Measurements from ENCODE around the gene BID. TPM values are rescaled to one million over a fixed set of nuclear protein-coding genes. Genes with fewer than 3 reads are reported as not detected.

BID gene
- total RNA-seq, 1 experiment from 2014 or later: 66.7 TPM

DNA sequence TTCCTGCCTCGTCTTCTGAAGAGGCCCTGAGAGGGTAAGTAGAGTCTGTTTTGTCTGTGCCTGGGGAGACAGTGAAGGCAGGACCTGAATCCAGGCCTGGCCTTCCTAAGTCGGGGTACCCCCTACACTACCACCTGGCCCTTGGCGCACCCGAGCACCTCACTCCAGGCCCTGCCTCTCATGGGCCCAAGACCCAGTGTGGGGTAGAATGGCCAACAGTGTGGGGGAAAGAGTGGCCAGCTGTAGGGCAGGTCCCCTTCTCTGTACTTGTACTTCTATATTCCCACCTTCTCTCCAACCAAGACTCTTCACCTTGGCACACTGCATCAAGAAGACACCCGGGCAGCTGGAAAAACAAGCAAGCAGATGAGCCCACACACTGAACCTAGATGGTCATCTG, 22.4 kb upstream of the BID start:
- POLR2A ChIA-PET: no interaction called here
- no TSS peak for BruUV-seq (replicated peaks)

DNA sequence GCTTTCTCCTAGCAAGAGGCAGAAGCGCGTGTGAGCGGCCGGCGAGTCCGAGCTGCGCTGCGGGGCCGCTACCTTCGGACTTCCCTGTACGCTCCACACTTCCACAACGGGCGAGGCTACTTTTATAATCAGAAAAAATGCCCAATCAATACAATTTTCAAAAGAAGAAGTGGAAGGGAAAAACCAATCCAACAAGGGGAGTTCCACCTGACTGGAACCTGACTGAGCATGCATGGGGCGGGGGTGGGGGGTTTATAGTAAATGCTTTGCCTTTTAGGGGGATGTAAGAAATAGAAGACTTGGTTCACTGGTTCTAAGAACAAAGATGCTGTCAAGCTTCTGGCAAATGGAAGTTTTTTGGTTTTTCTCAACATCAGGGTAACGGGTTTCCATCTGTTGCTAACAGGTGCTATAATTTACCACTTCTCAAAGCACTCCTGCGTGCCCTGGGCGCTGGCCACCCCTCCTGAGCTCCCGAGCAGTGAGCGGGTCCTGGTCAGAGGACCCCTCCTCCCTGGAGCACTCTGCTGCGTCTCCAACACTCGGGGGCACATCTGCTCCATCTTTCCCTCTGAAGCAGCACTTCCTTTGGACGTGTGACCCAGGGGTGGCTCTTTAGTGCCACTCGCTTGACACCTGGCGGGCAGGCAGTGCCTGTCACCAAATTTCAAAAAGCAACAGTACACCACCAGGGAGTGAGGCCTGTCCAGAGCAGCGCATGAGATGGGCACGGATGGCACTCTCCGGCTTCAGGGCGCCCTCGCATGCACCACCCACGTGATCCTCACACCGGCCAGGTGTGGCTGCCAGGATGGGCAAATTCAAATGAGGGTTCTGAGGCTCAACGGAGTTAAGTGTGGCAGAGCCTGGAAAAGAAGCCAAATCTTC, 21.6 kb upstream of the BID start:
- DNase-seq (ENCODE audit: low read depth, low spot score): no peak
- intact Hi-C loops (cut with micrococcal nuclease; ENCODE audit: unreplicated experiment): no loop called here
- TF ChIP-seq SIN3A (IDR thresholded peaks at IDR 0.05; ENCODE audit: borderline replicate concordance, insufficient read depth, low read depth, low read length) (no peak), POLR2AphosphoS5 (IDR thresholded peaks at IDR 0.05; ENCODE audit: low read depth, low read length) (no peak), TCF7L2 (IDR thresholded peaks at IDR 0.05; ENCODE audit: low read depth, low read length) (no peak)
- TF ChIP-seq, protein P1, sequence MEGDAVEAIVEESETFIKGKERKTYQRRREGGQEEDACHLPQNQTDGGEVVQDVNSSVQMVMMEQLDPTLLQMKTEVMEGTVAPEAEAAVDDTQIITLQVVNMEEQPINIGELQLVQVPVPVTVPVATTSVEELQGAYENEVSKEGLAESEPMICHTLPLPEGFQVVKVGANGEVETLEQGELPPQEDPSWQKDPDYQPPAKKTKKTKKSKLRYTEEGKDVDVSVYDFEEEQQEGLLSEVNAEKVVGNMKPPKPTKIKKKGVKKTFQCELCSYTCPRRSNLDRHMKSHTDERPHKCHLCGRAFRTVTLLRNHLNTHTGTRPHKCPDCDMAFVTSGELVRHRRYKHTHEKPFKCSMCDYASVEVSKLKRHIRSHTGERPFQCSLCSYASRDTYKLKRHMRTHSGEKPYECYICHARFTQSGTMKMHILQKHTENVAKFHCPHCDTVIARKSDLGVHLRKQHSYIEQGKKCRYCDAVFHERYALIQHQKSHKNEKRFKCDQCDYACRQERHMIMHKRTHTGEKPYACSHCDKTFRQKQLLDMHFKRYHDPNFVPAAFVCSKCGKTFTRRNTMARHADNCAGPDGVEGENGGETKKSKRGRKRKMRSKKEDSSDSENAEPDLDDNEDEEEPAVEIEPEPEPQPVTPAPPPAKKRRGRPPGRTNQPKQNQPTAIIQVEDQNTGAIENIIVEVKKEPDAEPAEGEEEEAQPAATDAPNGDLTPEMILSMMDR (IDR thresholded peaks at IDR 0.05): no peak
- TF ChIP-seq, protein P2, sequence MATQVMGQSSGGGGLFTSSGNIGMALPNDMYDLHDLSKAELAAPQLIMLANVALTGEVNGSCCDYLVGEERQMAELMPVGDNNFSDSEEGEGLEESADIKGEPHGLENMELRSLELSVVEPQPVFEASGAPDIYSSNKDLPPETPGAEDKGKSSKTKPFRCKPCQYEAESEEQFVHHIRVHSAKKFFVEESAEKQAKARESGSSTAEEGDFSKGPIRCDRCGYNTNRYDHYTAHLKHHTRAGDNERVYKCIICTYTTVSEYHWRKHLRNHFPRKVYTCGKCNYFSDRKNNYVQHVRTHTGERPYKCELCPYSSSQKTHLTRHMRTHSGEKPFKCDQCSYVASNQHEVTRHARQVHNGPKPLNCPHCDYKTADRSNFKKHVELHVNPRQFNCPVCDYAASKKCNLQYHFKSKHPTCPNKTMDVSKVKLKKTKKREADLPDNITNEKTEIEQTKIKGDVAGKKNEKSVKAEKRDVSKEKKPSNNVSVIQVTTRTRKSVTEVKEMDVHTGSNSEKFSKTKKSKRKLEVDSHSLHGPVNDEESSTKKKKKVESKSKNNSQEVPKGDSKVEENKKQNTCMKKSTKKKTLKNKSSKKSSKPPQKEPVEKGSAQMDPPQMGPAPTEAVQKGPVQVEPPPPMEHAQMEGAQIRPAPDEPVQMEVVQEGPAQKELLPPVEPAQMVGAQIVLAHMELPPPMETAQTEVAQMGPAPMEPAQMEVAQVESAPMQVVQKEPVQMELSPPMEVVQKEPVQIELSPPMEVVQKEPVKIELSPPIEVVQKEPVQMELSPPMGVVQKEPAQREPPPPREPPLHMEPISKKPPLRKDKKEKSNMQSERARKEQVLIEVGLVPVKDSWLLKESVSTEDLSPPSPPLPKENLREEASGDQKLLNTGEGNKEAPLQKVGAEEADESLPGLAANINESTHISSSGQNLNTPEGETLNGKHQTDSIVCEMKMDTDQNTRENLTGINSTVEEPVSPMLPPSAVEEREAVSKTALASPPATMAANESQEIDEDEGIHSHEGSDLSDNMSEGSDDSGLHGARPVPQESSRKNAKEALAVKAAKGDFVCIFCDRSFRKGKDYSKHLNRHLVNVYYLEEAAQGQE (IDR thresholded peaks at IDR 0.05; ENCODE audit: insufficient read depth in 1 of 2, low read depth in 2 of 2, low read length in 1 of 2): no peak
- Histone ChIP-seq H3K36me3 (ENCODE audit: control insufficient read depth, insufficient read depth, low read length) (no peaks in the 10 kb centered on the region), H3K4me1 (ENCODE audit: control insufficient read depth, insufficient read depth, low read length) (no peaks in the 10 kb centered on the region), H3K27ac (ENCODE audit: low read length) (no peak overlapping the region), H3K9me3 (ENCODE audit: control insufficient read depth, insufficient read depth, low read depth, low read length) (no peaks in the 10 kb centered on the region), H3K27me3 (ENCODE audit: control insufficient read depth, insufficient read depth, low read length) (no peaks in the 10 kb centered on the region), H3K4me3 (ENCODE audit: low read depth in 2 of 2, low read length in 2 of 2) (no peak overlapping the region)
- POLR2A ChIA-PET: no interaction called here
- CTCF ChIA-PET: no interaction called here
- in situ Hi-C loops (cut with HindIII; ENCODE audit: low pct_unique_long_range_greater_than_20kb, low sequenced_read_pairs): no loop called here
- ATAC-seq: no peak
- no TSS peak for BruUV-seq (replicated peaks)

More for the DNA sequence above, 22.4 kb upstream of the BID start:
- Histone ChIP-seq H3K9me3 (ENCODE audit: control insufficient read depth, insufficient read depth, low read depth, low read length) (no peaks in the 10 kb centered on the region), H3K36me3 (ENCODE audit: control insufficient read depth, insufficient read depth, low read length) (no peaks in the 10 kb centered on the region), H3K4me1 (ENCODE audit: control insufficient read depth, insufficient read depth, low read length) (no peaks in the 10 kb centered on the region), H3K27ac (ENCODE audit: low read length) (no peak overlapping the region), H3K4me3 (ENCODE audit: low read depth in 2 of 2, low read length in 2 of 2) (no peak overlapping the region), H3K27me3 (ENCODE audit: control insufficient read depth, insufficient read depth, low read length) (no peaks in the 10 kb centered on the region)
- ATAC-seq (no peak), DNase-seq (ENCODE audit: low read depth, low spot score) (no peak)
- TF ChIP-seq SIN3A (IDR thresholded peaks at IDR 0.05; ENCODE audit: borderline replicate concordance, insufficient read depth, low read depth, low read length) (no peak), TCF7L2 (IDR thresholded peaks at IDR 0.05; ENCODE audit: low read depth, low read length) (no peak), POLR2AphosphoS5 (IDR thresholded peaks at IDR 0.05; ENCODE audit: low read depth, low read length) (no peak)
- TF ChIP-seq, protein P2 (IDR thresholded peaks at IDR 0.05; ENCODE audit: insufficient read depth in 1 of 2, low read depth in 2 of 2, low read length in 1 of 2): no peak
- TF ChIP-seq, protein P1 (IDR thresholded peaks at IDR 0.05): no peak
- intact Hi-C loops (cut with micrococcal nuclease; ENCODE audit: unreplicated experiment) (no loop called here), in situ Hi-C loops (cut with HindIII; ENCODE audit: low pct_unique_long_range_greater_than_20kb, low sequenced_read_pairs) (no loop called here)
- CTCF ChIA-PET: no interaction called here
